Cardiac fibroblast (primary cell): Measurements from ENCODE around the gene GATAD1.
"Not testable (repeated sequence)": the region's sequence is repeated elsewhere in the genome, so short reads cannot be mapped to it uniquely, and the experiment has no call there.

Experiments
- DNase-seq, 2 donors: peaks; one replicate each; pipeline versions ENCODE4 v3.0.0 to v3.0.0-alpha.2; 2010; ENCODE audit warnings: low read depth in 2 of 2
- H3K4me3 ChIP-seq, 2 donors: replicated peaks in 1 of 2; 1 replicate in 1 of 2; 2 replicates in 1 of 2; pipeline ENCODE4 v1.5.1; 2011; ENCODE audit warnings: low read depth in 2 of 2, low read length in 2 of 2, mild to moderate bottlenecking in 2 of 2, moderate library complexity in 1 of 2
- CTCF ChIP-seq: IDR thresholded peaks from one replicate; pipeline ENCODE4 v1.5.1; 2011; ENCODE audit warnings: low read depth, mild to moderate bottlenecking, low read length, inconsistent platforms

GATAD1 gene

DNA sequence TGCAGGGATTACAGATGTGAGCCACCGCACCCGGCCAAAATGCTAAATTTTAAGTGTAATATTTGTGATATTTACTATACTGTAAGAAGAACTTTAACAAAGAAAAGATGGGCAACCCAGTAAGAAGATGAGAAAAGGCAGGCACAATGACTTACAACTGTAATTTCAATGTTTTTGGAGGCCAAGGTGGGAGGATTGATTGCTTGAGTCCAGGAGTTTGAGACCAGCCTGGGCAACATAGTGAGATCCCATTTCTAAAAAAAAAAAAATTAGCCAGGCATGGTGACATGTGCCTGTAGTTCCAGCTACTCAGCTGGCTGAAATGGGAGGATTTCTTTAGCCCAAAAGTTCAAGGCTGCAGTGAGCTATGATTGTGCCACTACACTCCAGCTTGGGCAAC, 11.7 kb upstream of the GATAD1 start:
- no peak for DNase-seq
- H3K4me3 ChIP-seq = no peak overlapping the region
- TF ChIP-seq CTCF = no peak

DNA sequence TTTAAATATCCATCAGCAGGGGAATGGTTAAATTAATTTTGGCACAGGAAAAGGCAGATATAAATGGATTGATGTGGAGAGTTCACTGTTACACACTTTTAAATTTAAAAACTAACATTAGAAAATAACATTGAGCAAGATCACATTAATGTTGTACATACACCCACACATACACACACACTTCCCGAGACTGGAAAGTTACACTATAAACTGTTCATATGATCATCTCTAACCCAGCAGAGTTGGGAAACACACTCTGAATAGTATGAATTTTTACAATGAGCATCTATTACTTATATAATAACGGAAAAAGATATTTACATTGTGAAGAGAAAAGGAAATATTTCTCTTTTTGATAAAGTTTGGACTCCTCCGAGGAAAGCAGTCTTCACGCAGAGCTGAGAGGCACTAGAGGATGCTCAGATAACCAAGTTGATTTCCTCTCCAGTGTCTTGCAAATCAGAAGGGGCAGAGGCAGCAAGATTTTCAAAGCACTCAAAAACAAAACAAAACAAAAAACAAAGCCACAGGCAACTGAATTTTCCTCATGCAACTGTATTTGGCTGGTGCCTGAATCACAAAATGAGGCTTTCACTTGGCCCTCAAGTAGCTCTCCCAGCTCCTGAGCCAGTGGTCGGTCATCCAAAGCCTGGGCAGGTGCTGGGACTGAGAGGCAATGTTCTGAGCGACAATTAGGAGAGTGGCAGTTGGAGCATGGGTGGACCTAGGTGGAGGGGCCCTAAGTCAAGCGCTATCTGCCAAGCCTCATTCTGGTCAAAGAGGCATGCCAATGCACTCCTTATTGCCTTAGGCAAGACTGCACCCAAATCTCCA, 10.5 kb upstream of the GATAD1 start:
- TF ChIP-seq CTCF = no peak
- no peak overlapping the region for H3K4me3 ChIP-seq
- no peak for DNase-seq

GRCh38 chr7:92437956-92438491, 9.3 kb upstream of the GATAD1 start:
- TF ChIP-seq CTCF = no peak
- DNase-seq = no peak
- no peak overlapping the region for H3K4me3 ChIP-seq

GRCh38 chr7:92442720-92443119, 4.6 kb upstream of the GATAD1 start:
- not testable (repeated sequence) for DNase-seq, H3K4me3 ChIP-seq

- DNase-seq = no peak
- H3K4me3 ChIP-seq = peak overlapping the region; percentile 75 to 95
- TF ChIP-seq CTCF = no peak
These were observed 375 bp upstream of the GATAD1 start for GRCh38 chr7:92446869-92447344.

- peak; percentile 65 to 77 for DNase-seq
- peak overlapping the region; percentile 75 to 95 for H3K4me3 ChIP-seq
- peak; percentile 46 for TF ChIP-seq CTCF
These were observed 994 bp downstream of the GATAD1 start for GRCh38 chr7:92448205-92448747.

- no peak for DNase-seq
- no peak for TF ChIP-seq CTCF
- H3K4me3 ChIP-seq = no peak overlapping the region
These were observed 4.4 kb downstream of the GATAD1 start for GRCh38 chr7:92451645-92452044.
